Liver (tissue), 9 donors: ENCODE results near the gene ZSCAN5B. TPM values are rescaled to one million over a fixed set of nuclear protein-coding genes. Genes with fewer than 3 reads are reported as not detected.
A peak's percentile ranks its signal among the peaks of the same experiment; 100 is the strongest.

Source experiments
- DNase-seq: peaks from one replicate; pipeline ENCODE4 v3.0.0-alpha.2; 2017; ENCODE audit warnings: low spot score
- H3K27ac ChIP-seq, 2 donors: one replicate each; pipeline ENCODE4 v1.7.0; 2013; ENCODE audit warnings: inconsistent platforms in 2 of 2, low read length in 2 of 2, control low read depth in 1 of 2, low read depth in 1 of 2, mild to moderate bottlenecking in 1 of 2
- H3K27me3 ChIP-seq, 4 donors: one replicate each; pipeline versions ENCODE4 v1.6.1 to v1.7.0; 2013; ENCODE audit warnings: low read length in 3 of 4, inconsistent platforms in 1 of 4, mild to moderate bottlenecking in 1 of 4, moderate library complexity in 1 of 4; ENCODE audit not compliant: control insufficient read depth in 4 of 4, insufficient read depth in 4 of 4
- H3K36me3 ChIP-seq, 4 donors: one replicate each; pipeline versions ENCODE4 v1.6.1 to v1.7.0; 2013; ENCODE audit warnings: low read length in 3 of 4, mild to moderate bottlenecking in 3 of 4, low read depth in 1 of 4, moderate library complexity in 1 of 4; ENCODE audit not compliant: control insufficient read depth in 4 of 4, insufficient read depth in 3 of 4
- H3K4me1 ChIP-seq, 4 donors: one replicate each; pipeline versions ENCODE4 v1.6.1 to v1.7.0; 2013; ENCODE audit warnings: low read length in 3 of 4, mild to moderate bottlenecking in 3 of 4, moderate library complexity in 1 of 4; ENCODE audit not compliant: control insufficient read depth in 4 of 4, insufficient read depth in 4 of 4
- H3K4me3 ChIP-seq, 3 donors: one replicate each; pipeline versions ENCODE4 v1.6.1 to v1.7.0; 2013; ENCODE audit warnings: low read length in 3 of 3, control low read depth in 1 of 3, low read depth in 1 of 3, mild to moderate bottlenecking in 1 of 3
- H3K9ac ChIP-seq, 2 donors: one replicate each; pipeline ENCODE4 v1.7.0; 2013; ENCODE audit warnings: low read length in 2 of 2, mild to moderate bottlenecking in 2 of 2, moderate library complexity in 2 of 2, control low read depth in 1 of 2, low read depth in 1 of 2
- H3K9me3 ChIP-seq, 4 donors: one replicate each; pipeline versions ENCODE4 v1.6.1 to v1.7.0; 2013; ENCODE audit warnings: low read length in 3 of 4; ENCODE audit not compliant: control insufficient read depth in 4 of 4
- EGR1 ChIP-seq, 2 donors: IDR thresholded peaks; 2 replicates each; pipeline ENCODE4 v1.6.1; 2016 to 2018; ENCODE audit warnings: antibody characterized with exemption in 2 of 2, low read depth in 2 of 2
- FOXA2 ChIP-seq: IDR thresholded peaks from 2 replicates; pipeline ENCODE4 v1.6.1; 2016; ENCODE audit warnings: antibody characterized with exemption
- GABPA ChIP-seq, 2 donors: IDR thresholded peaks in 1 of 2; conservative IDR thresholded peaks in 1 of 2; 2 replicates each; pipeline ENCODE4 v1.6.1; 2016; ENCODE audit warnings: antibody characterized with exemption in 2 of 2, mild to moderate bottlenecking in 1 of 2, moderate library complexity in 1 of 2
- HNF4G ChIP-seq: IDR thresholded peaks from 2 replicates; pipeline ENCODE4 v1.6.1; 2016; ENCODE audit warnings: antibody characterized with exemption
- JUND ChIP-seq, 2 donors: IDR thresholded peaks; 2 replicates each; pipeline ENCODE4 v1.6.1; 2016; ENCODE audit warnings: antibody characterized with exemption in 2 of 2
- NR2F2 ChIP-seq: IDR thresholded peaks from 2 replicates; pipeline ENCODE4 v1.6.1; 2016; ENCODE audit warnings: antibody characterized with exemption
- REST ChIP-seq: IDR thresholded peaks from 2 replicates; pipeline ENCODE4 v1.6.1; 2016; ENCODE audit warnings: antibody characterized with exemption, mild to moderate bottlenecking
- RXRA ChIP-seq, 2 donors: IDR thresholded peaks; 2 replicates each; pipeline ENCODE4 v1.6.1; 2017 to 2018; ENCODE audit warnings: antibody characterized with exemption in 2 of 2, mild to moderate bottlenecking in 1 of 2
- SP1 ChIP-seq: IDR thresholded peaks from 2 replicates; pipeline ENCODE4 v1.6.1; 2018; ENCODE audit warnings: antibody characterized with exemption, mild to moderate bottlenecking
- ZBTB33 ChIP-seq: IDR thresholded peaks from 2 replicates; pipeline ENCODE4 v1.6.1; 2016; ENCODE audit warnings: antibody characterized with exemption
- WGBS: extraction: QIAGEN DNeasy Blood & Tissue Kit; methylation state at CpG from one replicate; pipeline ENCODE4 v1.1.7; 2013; 5-methylcytosine and 5-hydroxymethylcytosine counted together
- polyA plus RNA-seq, 2 donors: library from polyadenylated mRNA; stranded (reverse) in 1 of 2; unstranded in 1 of 2; fragments of 200-250 nt in 1 of 2; fragments of >200 nt in 1 of 2; fragmentation: Nextera tagmentation in 1 of 2; extraction: Ambion mirVana in 1 of 2; gene quantifications; one replicate each; pipeline versions ENCODE4 v1.2.1 to v1.2.3, GENCODE V29; 2013 to 2015
- total RNA-seq, 2 donors: library from RNA; depleted of rRNA; stranded (reverse); fragments of >200 nt; gene quantifications; one replicate each; pipeline ENCODE4 v1.2.3, GENCODE V29; 2014
- TF ChIP-seq, protein P1 (sequence below): fragments of 150-350 bp; IDR thresholded peaks from 2 replicates; pipeline ENCODE4 v1.5.1; 2017; ENCODE audit warnings: improper control_type of control experiment, low read depth, low read length; ENCODE audit not compliant: missing input control
- TF ChIP-seq, protein P2 (sequence below): IDR thresholded peaks from 2 replicates; pipeline ENCODE4 v1.6.1; 2016; ENCODE audit warnings: antibody characterized with exemption
- donor health status: healthy.
- donor health status: healthy.
- donor health status: healthy.
- donor health status: healthy.
- donor health status: healthy.

Gene ZSCAN5B
- total and polyA plus RNA-seq, 4 donors: 0.08 TPM; not detected in 3

DNA sequence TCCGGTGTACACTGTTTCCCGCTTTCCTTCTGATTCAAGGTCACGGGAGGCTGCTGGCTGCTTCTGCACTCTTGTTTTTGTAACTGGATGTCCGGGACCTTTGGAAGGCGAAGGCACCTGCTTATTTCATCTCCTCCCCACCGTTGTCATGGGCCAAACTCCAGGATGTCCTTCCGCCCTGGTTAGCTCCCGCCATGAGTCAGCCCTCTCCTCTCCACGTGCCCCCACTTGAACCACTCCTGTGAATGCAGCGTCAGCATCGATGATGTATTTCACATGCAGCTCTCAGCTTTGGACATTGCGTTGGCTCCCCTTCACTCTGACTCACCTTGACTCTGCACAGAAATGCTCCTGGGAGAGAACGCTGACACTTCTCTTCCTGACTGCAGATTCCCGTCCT lies 27.3 kb downstream of the ZSCAN5B start:
- Histone ChIP-seq H3K9me3 (no peaks in the 10 kb centered on the region), H3K27ac (no peak overlapping the region), H3K27me3 (no peaks in the 10 kb centered on the region), H3K36me3 (no peaks in the 10 kb centered on the region), H3K9ac (no peak overlapping the region), H3K4me1 (peaks cover under 1 to 12% (median 2%) of the 10 kb centered on the region in 4 donors), H3K4me3 (no peak overlapping the region)
- 75% methylated on average over 14 of the region's 14 CpGs for WGBS
- TF ChIP-seq HNF4G (no peak), ZBTB33 (no peak), JUND (IDR thresholded peaks at IDR 0.05) (no peak)
- no peak for DNase-seq

DNA sequence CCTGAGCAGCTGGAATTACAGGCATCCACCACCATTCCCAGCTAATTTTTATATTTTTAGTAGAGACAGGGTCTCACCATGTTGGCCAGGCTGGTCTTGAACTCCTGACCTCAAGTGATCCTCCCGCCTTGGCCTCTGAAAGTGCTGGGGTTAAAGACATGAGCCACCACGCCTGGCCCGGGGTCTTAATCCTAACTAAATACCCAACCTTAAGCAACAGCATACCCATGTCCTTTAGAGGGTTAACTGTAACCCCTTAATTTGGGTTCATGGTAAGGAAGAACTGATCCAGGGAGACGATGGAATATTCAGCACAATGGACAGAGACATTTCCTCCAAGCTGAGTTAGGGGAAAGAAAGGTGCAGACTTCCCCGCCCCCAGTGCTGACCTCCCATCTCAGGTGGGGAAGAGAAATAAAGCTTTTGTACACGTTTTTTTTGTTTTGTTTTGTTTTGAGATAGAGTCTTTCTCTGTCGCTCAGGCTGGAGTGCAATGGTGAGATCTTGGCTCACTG lies 30.5 kb downstream of the ZSCAN5B start:
- 49% methylated on average over 7 of the region's 7 CpGs for WGBS
- H3K4me3 ChIP-seq: no peak overlapping the region
- TF ChIP-seq REST: peak; percentile 97
- TF ChIP-seq, protein P1, sequence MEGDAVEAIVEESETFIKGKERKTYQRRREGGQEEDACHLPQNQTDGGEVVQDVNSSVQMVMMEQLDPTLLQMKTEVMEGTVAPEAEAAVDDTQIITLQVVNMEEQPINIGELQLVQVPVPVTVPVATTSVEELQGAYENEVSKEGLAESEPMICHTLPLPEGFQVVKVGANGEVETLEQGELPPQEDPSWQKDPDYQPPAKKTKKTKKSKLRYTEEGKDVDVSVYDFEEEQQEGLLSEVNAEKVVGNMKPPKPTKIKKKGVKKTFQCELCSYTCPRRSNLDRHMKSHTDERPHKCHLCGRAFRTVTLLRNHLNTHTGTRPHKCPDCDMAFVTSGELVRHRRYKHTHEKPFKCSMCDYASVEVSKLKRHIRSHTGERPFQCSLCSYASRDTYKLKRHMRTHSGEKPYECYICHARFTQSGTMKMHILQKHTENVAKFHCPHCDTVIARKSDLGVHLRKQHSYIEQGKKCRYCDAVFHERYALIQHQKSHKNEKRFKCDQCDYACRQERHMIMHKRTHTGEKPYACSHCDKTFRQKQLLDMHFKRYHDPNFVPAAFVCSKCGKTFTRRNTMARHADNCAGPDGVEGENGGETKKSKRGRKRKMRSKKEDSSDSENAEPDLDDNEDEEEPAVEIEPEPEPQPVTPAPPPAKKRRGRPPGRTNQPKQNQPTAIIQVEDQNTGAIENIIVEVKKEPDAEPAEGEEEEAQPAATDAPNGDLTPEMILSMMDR: no peak
- peaks cover 0 to 5% (median 2%) of the 10 kb centered on the region in 4 donors for H3K4me1 ChIP-seq
- no peak overlapping the region for H3K9ac ChIP-seq
- H3K36me3 ChIP-seq: no peaks in the 10 kb centered on the region
- H3K27ac ChIP-seq: no peak overlapping the region
- no peak for DNase-seq
- H3K27me3 ChIP-seq: no peaks in the 10 kb centered on the region
- no peaks in the 10 kb centered on the region for H3K9me3 ChIP-seq

DNA sequence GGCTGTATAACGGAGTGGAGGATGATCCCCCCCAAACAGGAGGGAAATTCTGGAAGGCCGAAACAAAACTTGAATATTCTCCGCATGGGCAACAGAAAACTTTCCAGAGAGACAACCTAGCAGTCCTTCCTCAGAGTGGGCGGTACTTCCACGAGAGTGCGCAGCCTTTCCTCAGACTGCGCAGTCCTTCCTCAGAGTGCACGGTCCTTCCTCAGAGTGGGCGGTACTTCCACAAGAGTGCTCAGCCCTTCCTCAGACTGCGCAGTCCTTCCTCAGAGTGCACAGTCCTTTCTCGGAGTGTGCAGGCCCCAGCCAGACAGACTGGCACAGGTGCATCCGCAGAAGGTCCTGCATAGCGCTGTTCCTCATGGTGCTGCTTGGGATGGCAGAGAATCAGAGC lies 34.5 kb downstream of the ZSCAN5B start:
- H3K9me3 ChIP-seq: no peaks in the 10 kb centered on the region
- H3K9ac ChIP-seq: no peak overlapping the region
- TF ChIP-seq JUND (IDR thresholded peaks at IDR 0.05): no peak
- no peak for TF ChIP-seq FOXA2
- TF ChIP-seq, protein P2, sequence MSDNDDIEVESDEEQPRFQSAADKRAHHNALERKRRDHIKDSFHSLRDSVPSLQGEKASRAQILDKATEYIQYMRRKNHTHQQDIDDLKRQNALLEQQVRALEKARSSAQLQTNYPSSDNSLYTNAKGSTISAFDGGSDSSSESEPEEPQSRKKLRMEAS: no peak
- TF ChIP-seq GABPA (IDR thresholded peaks at IDR 0.05 in 1 of 2, conservative IDR thresholded peaks at IDR 0.05 in 1 of 2): no peak
- no peak for TF ChIP-seq REST
- TF ChIP-seq EGR1 (IDR thresholded peaks at IDR 0.05; ENCODE audit: low read depth in 2 of 2): no peak
- TF ChIP-seq RXRA (IDR thresholded peaks at IDR 0.05): no peak
- no peak for TF ChIP-seq NR2F2
- TF ChIP-seq SP1: no peak
- 94% methylated on average over 13 of the region's 13 CpGs for WGBS
- no peak overlapping the region for H3K4me3 ChIP-seq
- no peaks in the 10 kb centered on the region for H3K4me1 ChIP-seq
- no peak overlapping the region for H3K27ac ChIP-seq
- no peaks in the 10 kb centered on the region for H3K27me3 ChIP-seq
- H3K36me3 ChIP-seq: peaks cover 4 to 25% (median 15%) of the 10 kb centered on the region in 4 donors
- DNase-seq: no peak
